ENCODE data around the gene HSD11B1L. TPM values are rescaled to one million over a fixed set of nuclear protein-coding genes. Genes with fewer than 3 reads are reported as not detected.
"Not testable (repeated sequence)": the region's sequence is repeated elsewhere in the genome, so short reads cannot be mapped to it uniquely, and the experiment has no call there.

The HSD11B1L gene
- total RNA-seq, 2 donors from 2014 or later: 4.0 to 4.4 TPM

DNA sequence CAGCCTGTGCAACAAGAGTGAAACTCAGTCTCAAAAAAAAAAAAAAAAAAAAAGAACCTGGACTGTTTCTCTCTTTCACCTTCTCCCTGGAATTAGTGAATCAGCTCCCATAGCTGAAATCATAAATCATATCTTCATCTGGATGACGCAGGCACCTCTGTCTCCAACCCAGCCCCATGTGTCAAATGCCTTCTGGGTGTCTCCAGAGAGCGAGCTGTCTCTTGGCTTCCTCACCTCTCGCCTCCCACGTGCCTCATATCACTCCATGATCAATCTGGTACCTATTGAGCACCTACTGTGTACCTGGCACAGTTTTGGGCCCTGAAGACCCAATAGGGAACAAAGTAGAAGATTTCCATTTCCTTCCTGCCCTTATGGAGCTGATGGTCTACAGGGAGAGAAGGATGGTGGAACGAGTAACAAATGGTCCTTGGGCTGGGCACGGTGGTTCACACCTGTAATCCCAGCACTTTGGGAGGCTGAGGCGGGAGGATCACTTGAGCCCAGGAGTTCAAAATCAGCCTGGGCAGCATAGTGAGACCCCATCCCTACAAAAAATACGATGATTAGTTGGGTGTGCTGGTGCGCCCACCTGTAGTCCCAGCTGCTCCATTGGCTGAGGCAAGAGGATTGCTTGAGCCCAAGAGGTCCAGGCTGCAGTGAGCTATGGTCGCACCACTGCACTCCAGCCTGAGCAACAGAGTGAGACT is 2.5 kb downstream of the HSD11B1L start:
- no peak for DNase-seq
- intact Hi-C loops (cut with DNase I): no loop called here
- ATAC-seq: no peak

DNA sequence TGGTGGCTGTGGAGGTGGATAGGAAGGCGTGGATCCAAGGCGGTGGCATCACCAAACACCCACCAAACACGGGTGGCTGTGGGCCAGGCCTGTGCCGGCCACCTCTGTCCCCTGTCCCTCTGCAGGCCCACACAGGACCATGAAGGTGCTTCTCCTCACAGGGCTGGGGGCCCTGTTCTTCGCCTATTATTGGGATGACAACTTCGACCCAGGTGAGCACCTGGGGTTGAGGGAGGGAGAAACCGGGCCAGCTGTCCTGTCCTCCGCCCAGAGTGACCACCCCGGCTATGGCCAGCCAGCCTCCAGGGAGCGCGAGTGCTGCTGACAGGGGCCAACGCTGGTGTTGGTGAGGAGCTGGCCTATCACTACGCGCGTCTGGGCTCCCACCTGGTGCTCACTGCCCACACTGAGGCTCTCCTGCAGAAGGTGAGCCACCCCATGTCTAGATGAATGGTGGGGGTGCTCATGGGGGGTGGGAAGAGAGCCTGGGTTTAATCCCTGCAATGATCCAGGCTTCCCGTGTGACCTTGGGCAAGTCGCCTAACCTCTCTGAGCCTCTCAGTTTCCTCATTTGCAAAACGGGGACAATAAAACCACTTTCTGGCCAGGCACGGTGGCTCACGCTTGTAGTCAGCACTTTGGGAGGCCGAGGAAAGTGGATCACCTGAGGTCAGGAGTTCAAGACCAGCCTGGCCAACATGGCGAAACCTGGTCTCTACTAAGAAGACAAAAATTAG is 4.0 kb downstream of the HSD11B1L start:
- intact Hi-C loops (cut with DNase I): no loop called here

DNA sequence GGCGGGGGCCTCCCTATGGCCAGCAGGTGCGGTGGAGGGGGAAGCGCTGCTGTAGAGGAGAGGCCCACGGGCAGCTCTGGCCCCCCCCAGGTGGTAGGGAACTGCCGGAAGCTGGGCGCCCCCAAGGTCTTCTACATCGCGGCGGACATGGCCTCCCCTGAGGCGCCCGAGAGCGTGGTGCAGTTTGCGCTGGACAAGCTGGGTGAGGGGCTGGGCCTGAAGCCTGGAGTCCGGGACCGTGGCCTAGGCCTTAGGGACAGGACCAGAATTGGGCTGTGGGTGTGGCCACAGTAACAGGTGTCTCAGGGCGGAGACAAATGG is 5.5 kb downstream of the HSD11B1L start:
- no peak for ATAC-seq
- intact Hi-C loops (cut with DNase I): no loop called here
- DNase-seq: no peak

More for the DNA sequence above, 4.0 kb downstream of the HSD11B1L start:
- ATAC-seq (no peak), DNase-seq (no peak)

DNA sequence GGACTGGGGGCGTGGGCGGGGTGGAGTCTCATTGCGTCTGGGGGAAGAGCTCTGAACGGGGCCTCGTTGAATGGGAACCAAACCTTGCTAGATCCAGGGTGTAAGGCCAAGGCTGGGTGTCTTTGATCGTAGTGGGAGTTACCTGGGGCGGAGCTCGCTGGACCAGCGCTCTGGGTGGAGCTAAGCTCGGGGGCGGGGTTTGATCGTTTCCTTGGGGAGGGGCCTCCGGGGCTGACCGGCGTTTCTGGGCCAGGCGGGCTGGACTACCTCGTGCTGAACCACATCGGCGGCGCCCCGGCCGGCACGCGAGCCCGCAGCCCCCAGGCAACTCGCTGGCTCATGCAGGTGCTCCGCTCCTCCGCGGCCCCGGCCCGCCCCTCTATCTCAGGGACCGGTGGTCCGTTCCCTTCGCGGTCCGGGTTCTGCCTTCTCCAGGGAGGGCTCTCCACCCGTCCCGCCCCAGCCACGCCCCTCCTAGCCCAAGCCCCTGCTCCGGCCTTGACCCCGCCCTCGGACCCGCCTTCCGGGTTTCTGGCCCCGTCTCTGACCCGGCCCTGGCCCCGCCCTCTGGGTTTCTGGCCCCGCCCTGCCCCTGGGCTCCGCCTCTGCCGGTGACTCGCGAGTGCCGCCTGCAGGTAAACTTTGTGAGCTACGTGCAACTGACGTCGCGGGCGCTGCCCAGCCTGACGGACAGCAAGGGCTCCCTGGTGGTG is 6.0 kb downstream of the HSD11B1L start:
- intact Hi-C loops (cut with DNase I): no loop called here
- ATAC-seq: peak; percentile 87 to 88
- peak; percentile 100 for DNase-seq

DNA sequence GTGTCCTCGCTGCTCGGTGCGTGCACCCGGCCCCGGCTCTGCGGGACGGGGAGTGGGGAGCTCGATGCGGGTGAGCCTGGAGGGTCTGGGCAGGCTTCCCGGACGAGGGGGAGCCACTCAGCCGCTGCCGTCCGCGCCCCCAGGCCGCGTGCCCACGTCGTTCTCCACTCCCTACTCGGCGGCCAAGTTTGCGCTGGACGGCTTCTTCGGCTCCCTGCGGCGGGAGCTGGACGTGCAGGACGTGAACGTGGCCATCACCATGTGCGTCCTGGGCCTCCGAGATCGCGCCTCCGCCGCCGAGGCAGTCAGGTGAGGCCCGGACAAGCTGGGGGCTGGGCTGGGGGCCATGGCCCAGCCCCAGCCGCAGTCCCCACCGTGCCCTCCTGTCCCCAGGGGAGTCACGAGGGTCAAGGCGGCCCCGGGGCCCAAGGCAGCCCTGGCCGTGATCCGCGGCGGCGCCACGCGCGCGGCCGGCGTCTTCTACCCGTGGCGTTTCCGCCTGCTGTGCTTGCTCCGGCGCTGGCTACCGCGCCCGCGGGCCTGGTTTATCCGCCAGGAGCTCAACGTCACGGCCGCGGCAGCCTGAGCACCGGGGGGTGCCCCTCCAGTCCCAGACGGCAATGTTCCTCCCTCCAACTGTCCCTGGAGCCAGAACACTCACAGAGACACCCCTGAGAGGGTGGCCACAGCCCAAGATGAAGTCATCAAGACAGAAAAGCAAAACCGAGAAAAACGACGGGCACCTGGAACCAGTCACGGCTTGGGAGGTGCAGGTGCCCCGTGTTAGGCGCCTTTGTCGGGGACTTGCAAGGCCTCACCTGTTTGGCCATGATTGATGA is 6.8 kb downstream of the HSD11B1L start:
- ATAC-seq: no peak
- intact Hi-C loops (cut with DNase I): no loop called here
- DNase-seq: no peak

DNA sequence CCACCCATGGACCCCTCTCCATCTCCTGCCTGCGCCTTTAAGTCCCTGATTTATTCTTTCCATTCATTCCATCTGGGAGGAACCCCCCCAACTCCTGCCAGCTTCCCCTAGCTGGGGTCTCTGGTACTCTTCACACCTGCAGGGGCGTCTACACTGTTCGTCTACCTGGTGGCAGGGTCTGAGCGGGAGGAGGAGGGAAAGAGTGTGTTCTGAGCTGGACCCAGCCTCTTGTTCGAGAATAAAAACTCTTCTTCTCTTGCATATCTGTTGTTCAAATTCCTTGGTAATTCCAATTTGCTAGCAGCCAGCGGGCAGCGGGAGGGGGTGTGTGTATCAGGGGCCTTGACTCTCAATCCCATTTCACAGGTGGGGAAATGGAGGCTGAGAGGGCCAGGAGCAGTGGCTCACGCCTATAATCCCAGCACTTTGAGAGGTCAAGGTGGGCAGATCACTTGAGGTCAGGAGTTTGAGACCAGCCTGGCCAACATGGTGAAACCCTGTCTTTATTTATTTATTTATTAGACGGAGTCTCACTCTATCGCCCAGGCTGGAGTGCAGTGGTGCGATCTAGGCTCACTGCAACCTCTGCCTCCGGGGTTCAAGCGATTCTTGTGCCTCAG is 7.5 kb downstream of the HSD11B1L start:
- ATAC-seq; intact Hi-C loops (cut with DNase I); DNase-seq: not testable (repeated sequence)

DNA sequence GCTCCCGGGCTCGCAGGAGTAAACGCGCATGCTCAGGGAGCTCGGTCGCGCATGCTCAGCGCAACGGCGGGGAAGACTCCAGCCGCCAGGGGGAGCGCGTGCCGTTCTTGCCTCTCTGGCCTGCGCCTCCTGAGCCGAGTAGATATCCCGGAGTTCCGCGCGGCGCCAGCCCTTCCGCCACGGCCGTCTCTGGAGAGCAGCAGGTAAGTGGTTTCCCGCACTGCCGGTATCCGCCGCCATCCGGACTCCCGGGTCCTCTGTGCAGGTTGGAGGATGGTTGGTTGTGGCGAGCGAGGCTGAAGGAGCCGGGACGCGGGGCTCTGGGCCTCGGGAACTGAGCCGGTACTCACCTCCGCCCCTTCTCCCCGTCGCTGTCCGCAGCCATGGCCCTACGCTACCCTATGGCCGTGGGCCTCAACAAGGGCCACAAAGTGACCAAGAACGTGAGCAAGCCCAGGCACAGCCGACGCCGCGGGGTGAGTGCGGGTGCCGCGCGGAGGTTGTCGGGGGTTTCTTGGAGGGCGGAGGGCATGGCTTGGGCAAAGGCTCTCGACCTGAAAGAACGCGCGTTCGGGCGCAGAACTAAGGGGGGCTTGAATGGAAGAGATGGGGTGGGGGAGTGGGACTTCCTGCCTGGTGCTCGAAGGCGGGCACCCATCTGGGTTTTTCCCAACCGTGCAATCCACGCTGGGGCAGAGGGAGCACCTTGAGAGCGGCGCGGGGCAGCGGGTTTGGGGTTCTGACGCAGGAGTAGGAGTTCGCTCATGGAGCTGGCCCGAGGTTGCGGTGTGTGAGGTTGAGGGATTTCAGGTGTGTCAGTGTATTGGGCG is 9.5 kb downstream of the HSD11B1L start, which contains the start of gene RPL36:
TSS of gene RPL36 (plus strand) at position 171 of the 830 bp plus-strand sequence. CDS start at position 384, 213 bp downstream.
- intact Hi-C loops (cut with DNase I): no loop called here
- ATAC-seq (peak; percentile 70 to 75), DNase-seq (peak; percentile 98)

DNA sequence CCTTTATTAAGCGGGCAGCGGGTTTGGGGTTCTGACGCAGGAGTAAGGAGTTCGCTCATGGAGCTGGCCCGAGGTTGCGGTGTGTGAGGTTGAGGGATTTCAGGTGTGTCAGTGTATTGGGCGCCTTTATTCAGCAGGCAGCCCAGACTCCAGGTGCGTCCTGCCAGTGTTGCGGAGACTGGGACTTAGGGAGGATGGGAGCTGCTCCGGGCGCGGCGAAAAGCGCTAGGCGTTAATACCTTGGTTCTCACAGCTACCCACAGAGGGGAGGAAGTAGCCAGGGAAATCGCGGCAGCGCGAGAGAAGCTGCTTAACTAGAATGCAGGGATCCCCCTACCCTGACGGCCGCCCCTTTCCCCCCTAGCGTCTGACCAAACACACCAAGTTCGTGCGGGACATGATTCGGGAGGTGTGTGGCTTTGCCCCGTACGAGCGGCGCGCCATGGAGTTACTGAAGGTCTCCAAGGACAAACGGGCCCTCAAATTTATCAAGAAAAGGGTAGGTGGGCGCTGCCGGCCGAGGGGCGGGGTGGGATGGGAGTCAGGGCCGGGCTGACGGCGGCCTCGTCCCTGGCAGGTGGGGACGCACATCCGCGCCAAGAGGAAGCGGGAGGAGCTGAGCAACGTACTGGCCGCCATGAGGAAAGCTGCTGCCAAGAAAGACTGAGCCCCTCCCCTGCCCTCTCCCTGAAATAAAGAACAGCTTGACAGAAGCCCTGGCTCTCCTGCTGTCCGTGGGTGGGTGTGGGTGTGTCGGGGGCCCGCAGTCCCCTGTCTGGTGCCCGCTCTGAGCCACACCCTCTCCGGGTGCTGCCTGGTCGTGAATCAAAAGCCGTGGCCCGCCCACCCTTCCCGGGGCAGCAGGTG is 10.4 kb downstream of the HSD11B1L start:
- peak; percentile 84 for DNase-seq
- intact Hi-C loops (cut with DNase I): no loop called here
- peak; percentile 17 to 18 for ATAC-seq

DNA sequence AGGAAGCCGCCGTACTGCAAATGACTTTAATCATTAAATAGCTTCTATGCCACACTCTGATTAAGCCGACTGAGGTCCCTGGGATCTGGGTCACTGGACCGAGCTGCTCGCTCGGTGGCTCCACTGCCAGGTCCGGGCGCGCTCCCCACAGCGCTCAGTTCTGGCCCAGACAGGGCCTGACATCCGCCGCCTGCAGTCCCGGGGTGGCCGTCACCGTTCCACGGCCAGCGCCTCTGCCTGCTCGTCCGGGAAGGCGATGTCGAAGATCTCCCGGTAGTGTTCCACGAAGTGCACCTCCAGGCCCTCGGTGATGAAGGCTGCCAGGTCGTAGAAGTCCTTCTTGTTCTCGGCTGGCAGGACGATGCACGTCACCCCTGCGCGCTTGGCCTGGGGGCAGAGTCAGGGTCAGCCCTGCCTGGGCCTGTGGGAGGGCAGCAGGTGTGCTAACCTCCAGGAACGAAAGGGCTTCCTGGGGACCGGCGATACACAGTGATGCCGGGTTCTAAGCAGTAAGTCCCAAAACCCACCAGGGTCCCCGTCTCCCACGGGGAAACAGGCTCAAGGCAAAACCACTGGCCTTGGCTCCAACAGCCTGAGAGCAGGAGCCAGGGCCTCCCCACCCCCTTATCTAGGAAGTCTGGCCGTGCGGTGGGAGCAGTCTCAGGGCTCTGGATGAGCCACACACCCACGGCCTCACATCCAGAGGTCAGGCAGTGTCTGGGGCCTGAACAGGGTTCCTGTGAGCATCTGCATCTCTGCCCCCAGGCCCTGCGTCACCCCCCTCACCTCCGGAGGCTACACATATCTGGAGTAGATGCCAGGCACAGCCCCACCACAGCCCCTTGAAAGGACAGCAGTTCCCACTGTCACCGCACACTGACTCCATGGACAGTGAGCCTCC is 11.2 kb downstream of the HSD11B1L start:
- intact Hi-C loops (cut with DNase I): no loop called here
- DNase-seq: no peak
- ATAC-seq: no peak

DNA sequence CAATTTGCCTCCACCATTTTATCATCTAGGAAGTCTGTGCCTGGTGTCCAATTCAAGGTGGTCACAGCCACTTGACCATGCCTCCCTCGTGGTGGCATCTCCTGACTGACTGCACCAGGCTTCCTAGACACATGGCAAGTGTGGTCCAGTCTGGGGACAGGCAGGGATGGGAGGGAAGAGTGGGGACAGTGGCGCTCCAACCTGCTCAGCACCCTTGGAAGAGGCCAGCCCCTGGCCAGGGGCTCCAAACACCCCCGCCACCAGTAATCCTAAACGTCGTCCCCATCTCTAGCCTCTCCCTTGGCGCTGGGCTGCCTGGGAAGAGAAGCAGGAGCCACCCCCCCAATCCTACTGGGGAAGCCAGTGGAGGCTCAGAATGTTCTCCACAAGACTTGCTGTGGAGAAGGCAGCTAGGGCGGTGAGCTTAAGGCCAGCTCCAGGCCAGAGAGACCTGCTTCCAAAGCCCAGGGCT is 11.9 kb downstream of the HSD11B1L start:
- no peak for ATAC-seq
- intact Hi-C loops (cut with DNase I): no loop called here
- no peak for DNase-seq

DNA sequence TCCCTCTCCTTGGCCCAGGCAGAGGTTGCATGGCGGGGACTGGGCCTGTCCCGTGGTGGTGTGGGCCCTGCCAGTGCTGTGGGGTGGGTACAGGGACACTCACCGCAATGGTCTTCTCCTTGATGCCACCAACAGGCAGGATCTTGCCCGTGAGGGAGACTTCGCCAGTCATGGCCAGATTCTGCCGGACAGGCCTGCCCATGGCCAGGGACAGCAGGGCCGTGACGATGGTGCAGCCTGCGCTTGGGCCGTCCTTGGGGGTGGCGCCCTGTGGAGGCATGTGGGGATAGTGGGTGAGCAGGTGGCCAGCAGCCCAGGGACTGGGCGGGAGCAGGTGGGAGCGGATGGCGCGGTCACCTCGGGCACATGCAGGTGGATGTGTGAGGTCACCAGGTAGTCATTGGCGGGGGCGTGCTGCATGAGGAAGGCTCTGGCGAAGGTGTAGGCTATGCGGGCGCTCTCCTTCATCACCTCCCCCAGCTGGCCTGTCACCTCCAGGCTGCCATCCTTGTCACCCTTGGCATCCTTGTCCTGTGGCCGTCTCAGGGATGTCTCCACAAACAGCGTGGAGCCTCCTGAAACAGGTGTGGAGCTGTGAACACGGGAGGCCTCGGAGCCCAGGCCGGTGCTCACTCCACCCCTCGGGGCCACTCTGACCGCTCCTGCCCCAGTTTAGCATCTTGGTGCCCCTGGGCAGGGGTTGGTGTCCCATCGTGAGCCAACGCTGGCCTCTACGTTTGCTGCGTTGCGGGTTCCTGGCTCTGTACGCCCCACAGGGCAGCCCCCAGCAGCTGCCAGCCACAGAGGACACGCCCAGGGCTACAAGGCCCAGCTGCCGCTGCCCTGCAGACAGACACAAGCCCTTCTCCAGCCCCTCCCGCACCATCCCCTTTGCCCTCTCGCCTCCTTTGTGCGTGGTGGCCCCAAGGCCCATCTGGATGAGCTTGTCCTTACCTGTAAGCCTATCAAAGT is 12.7 kb downstream of the HSD11B1L start:
- intact Hi-C loops (cut with DNase I): no loop called here
- DNase-seq (no peak), ATAC-seq (no peak)

DNA sequence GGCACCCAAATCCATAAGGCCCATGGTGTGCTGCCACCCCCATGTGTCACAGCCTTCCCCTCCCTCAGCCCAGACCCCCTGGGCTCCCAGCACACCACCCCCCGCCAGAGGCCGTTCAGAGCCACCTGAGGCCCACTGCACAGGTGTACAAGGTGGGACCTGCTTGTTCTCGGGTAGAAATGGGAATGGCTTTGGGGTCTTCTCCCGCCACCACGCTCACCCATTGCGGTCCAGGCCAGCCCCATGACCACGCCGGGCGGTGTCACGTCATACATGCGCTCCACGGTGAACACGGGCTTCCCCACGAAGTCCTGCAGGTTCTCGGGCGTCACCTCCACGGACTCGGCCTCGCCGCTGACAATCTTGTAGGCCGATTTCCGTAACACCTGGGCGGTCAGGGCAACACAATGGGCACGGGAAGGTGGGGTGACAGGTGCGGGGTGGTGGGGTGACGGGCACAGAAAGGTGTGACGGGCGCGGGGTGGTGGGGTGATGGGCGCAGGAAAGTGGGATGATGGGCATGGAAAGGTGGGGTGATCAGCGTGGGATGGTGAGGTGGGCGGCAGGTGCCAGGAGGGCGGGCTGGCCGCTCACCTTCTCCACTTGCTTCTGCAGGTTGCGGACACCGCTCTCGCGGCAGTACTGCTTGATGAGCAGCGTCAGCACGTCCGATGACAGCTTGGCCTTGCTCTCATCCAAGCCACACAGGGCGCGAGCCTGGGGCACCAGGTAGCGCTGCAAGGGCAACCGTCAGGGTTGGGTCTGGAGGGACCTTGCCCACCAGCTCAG is 13.5 kb downstream of the HSD11B1L start:
- intact Hi-C loops (cut with DNase I): no loop called here
- DNase-seq (peak; percentile 32), ATAC-seq (no peak)

DNA sequence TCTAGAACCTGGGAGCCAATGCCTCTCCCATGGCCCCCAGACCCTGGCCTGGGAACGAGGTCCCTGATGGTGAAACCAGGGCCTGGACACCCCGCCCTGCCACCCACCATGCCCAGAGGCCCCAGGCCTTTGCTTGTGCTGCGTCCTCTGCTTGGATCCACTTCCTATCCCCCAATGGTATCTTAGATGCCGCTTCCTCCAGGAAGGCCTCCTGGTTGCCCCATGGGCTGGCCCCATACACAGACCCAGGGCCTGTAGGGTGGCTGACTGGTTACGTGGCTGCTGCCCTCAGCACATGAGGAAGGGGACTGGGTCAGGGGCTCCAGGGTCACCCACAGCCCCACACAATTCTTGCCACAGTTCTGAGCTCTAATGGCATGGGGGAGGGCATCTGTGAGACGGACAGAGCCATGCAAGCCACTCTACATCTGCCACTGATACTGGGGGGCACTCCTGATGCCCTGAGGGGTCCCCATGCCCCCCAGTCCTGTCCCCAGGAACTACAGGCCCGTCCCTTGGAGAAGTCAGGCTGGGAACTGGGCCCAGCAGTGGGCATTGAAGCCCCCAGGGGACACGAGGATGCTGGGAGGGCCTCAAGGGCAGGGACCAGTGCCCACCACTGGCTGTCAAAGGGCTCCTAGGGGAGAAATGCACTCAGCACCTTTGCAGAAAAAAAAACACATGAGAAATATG is 14.3 kb downstream of the HSD11B1L start:
- DNase-seq: no peak
- intact Hi-C loops (cut with DNase I): no loop called here

More for the DNA sequence above, 14.3 kb downstream of the HSD11B1L start:
- no peak for ATAC-seq

Measured in left cardiac atrium (tissue), 4 donors.